ENCODE data around the gene ZFAND3.

DNA sequence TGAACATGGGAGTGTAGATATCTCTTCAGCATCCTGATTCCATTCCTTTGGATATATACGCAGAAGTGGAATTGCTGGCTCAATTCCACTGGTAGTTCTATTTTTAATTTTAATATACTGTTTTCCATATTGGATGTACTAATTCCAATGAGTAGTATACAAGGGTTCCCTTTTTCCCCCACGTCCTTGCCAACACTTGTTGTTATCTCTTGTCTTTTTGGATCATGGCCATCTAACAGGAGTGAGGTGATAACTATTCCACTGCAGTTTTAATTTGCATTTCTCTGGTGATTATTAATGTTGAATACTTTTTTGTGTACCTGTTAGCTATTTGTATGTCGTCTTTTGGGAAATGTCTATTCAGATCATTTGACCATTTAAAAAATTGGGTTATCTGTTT is 91.5 kb downstream of the ZFAND3 start:
- no peak for TF ChIP-seq POLR2A (IDR thresholded peaks at IDR 0.05; ENCODE audit: low read length)
- no peak for TF ChIP-seq GATA1 (IDR thresholded peaks at IDR 0.05; ENCODE audit: low read depth, low read length)

Data from erythroblast (primary cell).